Measurements from ENCODE around the gene NCAM1. TPM values are rescaled to one million over a fixed set of nuclear protein-coding genes. Genes with fewer than 3 reads are reported as not detected.
A peak's percentile ranks its signal among the peaks of the same experiment; 100 is the strongest.

NCAM1 gene
- total and polyA plus RNA-seq, 2 experiments from 2014 or later = 0.76 to 1.6 TPM

GRCh38 chr11:113240389-113240788 lies 279.2 kb downstream of the NCAM1 start (continued):
- TF ChIP-seq CTCF (conservative IDR thresholded peaks at IDR 0.05; ENCODE audit: low read depth in 2 of 2) (no peak), ETS1 (IDR thresholded peaks at IDR 0.05) (no peak), NANOG (IDR thresholded peaks at IDR 0.05; ENCODE audit: borderline replicate concordance) (no peak), CREB1 (CRISPR knock-in tag; IDR thresholded peaks at IDR 0.05; ENCODE audit: low read depth) (no peak), ZNF114 (CRISPR knock-in tag; IDR thresholded peaks at IDR 0.05) (no peak)

GRCh38 chr11:113240790-113241635 lies 279.8 kb downstream of the NCAM1 start:
- no peak overlapping the region for H3K27ac ChIP-seq (ENCODE audit: low read depth)
- H3K4me3 ChIP-seq = no peak overlapping the region
- Mint-ChIP-seq H3K4me3 (no peak overlapping the region), H3K4me1 (peaks cover 14% of the 10 kb centered on the region), H3K9me3 (no peaks in the 10 kb centered on the region), H3K36me3 (ENCODE audit: low read depth) (no peaks in the 10 kb centered on the region), H3K27ac (no peak overlapping the region), H3K27me3 (ENCODE audit: insufficient read depth, low read depth, poor library complexity) (no peaks in the 10 kb centered on the region)
- H3K4me1 ChIP-seq (ENCODE audit: insufficient read depth) = peaks cover 17% of the 10 kb centered on the region
- ATAC-seq = peak; percentile 41; the same call in 2 of the 3 replicates
- H3K27me3 ChIP-seq (ENCODE audit: insufficient read depth) = no peaks in the 10 kb centered on the region
- no peaks in the 10 kb centered on the region for H3F3A ChIP-seq (replicated peaks; ENCODE audit: low read depth)
- no peak overlapping the region for H3K4me2 ChIP-seq
- H3K79me2 ChIP-seq (replicated peaks; ENCODE audit: insufficient read depth) = no peaks in the 10 kb centered on the region
- no peaks in the 10 kb centered on the region for H3K36me3 ChIP-seq (ENCODE audit: insufficient read depth)
- H2AFZ ChIP-seq = no peak overlapping the region
- no peak for DNase-seq (ENCODE audit: low spot score)
- H4K20me1 ChIP-seq (replicated peaks; ENCODE audit: insufficient read depth) = no peaks in the 10 kb centered on the region
- H3K9me2 ChIP-seq (ENCODE audit: insufficient read depth) = no peaks in the 10 kb centered on the region
- no peak for TF ChIP-seq CTCF (conservative IDR thresholded peaks at IDR 0.05; ENCODE audit: low read depth in 2 of 2)
- no peak for TF ChIP-seq EZH2phosphoT487 (IDR thresholded peaks at IDR 0.05; ENCODE audit: unreplicated experiment)
- TF ChIP-seq CREB1 (CRISPR knock-in tag; IDR thresholded peaks at IDR 0.05; ENCODE audit: low read depth) = no peak
- TF ChIP-seq POLR2AphosphoS5 (IDR thresholded peaks at IDR 0.05; ENCODE audit: low read depth) = no peak
- TF ChIP-seq ZNF462 (CRISPR knock-in tag; IDR thresholded peaks at IDR 0.05) = no peak
- no peak for TF ChIP-seq JUNB (IDR thresholded peaks at IDR 0.05; ENCODE audit: unreplicated experiment)
- no peak for TF ChIP-seq ZNF331 (CRISPR knock-in tag; IDR thresholded peaks at IDR 0.05; ENCODE audit: low read depth)
